Astrocyte (in vitro differentiated cells and primary cell): ENCODE results near the gene VSIG2. TPM values are rescaled to one million over a fixed set of nuclear protein-coding genes. Genes with fewer than 3 reads are reported as not detected.
A peak's percentile ranks its signal among the peaks of the same experiment; 100 is the strongest.

ENCODE experiments used
- DNase-seq: peaks from one replicate; pipeline ENCODE4 v3.0.0-alpha.2; 2010; ENCODE audit warnings: low read depth
- FAIRE-seq: peaks from 2 replicates; lab custom pipeline; 2011; peaks lifted over from hg19 to GRCh38; lab: Jason Lieb, UNC
- H2AFZ ChIP-seq: 2 replicates; pipeline ENCODE4 v1.6.0; 2012; ENCODE audit warnings: low read depth, low read length, inconsistent platforms
- H3K27ac ChIP-seq: 2 replicates; pipeline ENCODE4 v1.5.1; 2011; ENCODE audit warnings: low read depth, low read length, inconsistent platforms
- H3K27me3 ChIP-seq: 2 replicates; pipeline ENCODE4 v1.6.0; 2011; ENCODE audit warnings: low read length, inconsistent platforms; ENCODE audit not compliant: insufficient read depth
- H3K36me3 ChIP-seq: 2 replicates; pipeline ENCODE4 v1.5.1; 2011; ENCODE audit warnings: low read length, inconsistent platforms; ENCODE audit not compliant: insufficient read depth
- H3K4me1 ChIP-seq: 2 replicates; pipeline ENCODE4 v1.5.1; 2011; ENCODE audit warnings: low read length, inconsistent platforms; ENCODE audit not compliant: insufficient read depth
- H3K4me2 ChIP-seq: 2 replicates; pipeline ENCODE4 v1.6.0; 2012; ENCODE audit warnings: low read length, inconsistent platforms
- H3K4me3 ChIP-seq: 2 replicates; pipeline ENCODE4 v1.5.1; 2011; ENCODE audit warnings: low read depth, mild to moderate bottlenecking, low read length, inconsistent platforms; ENCODE audit not compliant: insufficient read depth
- H3K79me2 ChIP-seq: 2 replicates; pipeline ENCODE4 v1.6.0; 2012; ENCODE audit warnings: mild to moderate bottlenecking, low read length, inconsistent platforms; ENCODE audit not compliant: insufficient read depth
- H3K9ac ChIP-seq: 2 replicates; pipeline ENCODE4 v1.6.0; 2012; ENCODE audit warnings: mild to moderate bottlenecking, low read length, inconsistent platforms
- H3K9me3 ChIP-seq: 2 replicates; pipeline ENCODE4 v1.5.1; 2012; ENCODE audit warnings: low read depth, mild to moderate bottlenecking, low read length, inconsistent platforms; ENCODE audit not compliant: insufficient read depth
- H4K20me1 ChIP-seq: 2 replicates; pipeline ENCODE4 v1.6.0; 2012; ENCODE audit warnings: low read length, inconsistent platforms; ENCODE audit not compliant: insufficient read depth
- H3K27ac Mint-ChIP-seq: one replicate; pipeline ENCODE4 v1.8.0; 2021; ENCODE audit warnings: mild to moderate bottlenecking, mixed read lengths; ENCODE audit not compliant: unreplicated experiment
- H3K27me3 Mint-ChIP-seq: one replicate; pipeline ENCODE4 v1.8.0; 2021; ENCODE audit warnings: low read depth, mixed read lengths; ENCODE audit not compliant: unreplicated experiment
- H3K36me3 Mint-ChIP-seq: one replicate; pipeline ENCODE4 v1.8.0; 2021; ENCODE audit warnings: low read depth, mixed read lengths; ENCODE audit not compliant: unreplicated experiment
- H3K4me1 Mint-ChIP-seq: one replicate; pipeline ENCODE4 v1.8.0; 2021; ENCODE audit warnings: low read depth, mixed read lengths; ENCODE audit not compliant: unreplicated experiment
- H3K4me3 Mint-ChIP-seq: one replicate; pipeline ENCODE4 v1.8.0; 2021; ENCODE audit warnings: mild to moderate bottlenecking, moderate library complexity, mixed read lengths; ENCODE audit not compliant: unreplicated experiment
- H3K9me3 Mint-ChIP-seq: one replicate; pipeline ENCODE4 v1.8.0; 2021; ENCODE audit warnings: mild to moderate bottlenecking, mixed read lengths; ENCODE audit not compliant: unreplicated experiment
- CTCF ChIP-seq: IDR thresholded peaks from 2 replicates; pipeline ENCODE4 v1.5.1; 2011; ENCODE audit warnings: low read depth, mild to moderate bottlenecking, inconsistent platforms, low read length, moderate library complexity; ENCODE audit not compliant: insufficient read depth
- EZH2 ChIP-seq: IDR thresholded peaks from 2 replicates; pipeline ENCODE4 v1.6.1; 2012; ENCODE audit warnings: mild to moderate bottlenecking, low read length, inconsistent platforms; ENCODE audit not compliant: insufficient read depth
- total RNA-seq: library from RNA; stranded (reverse); gene quantifications from 2 replicates; pipeline ENCODE4 v1.2.1, GENCODE V29; 2021

The VSIG2 gene
- total RNA-seq, 1 donor from 2014 or later, result 0.18 TPM

GRCh38 chr11:124753205-124753604 lies 1.1 kb upstream of the VSIG2 start:
- H3K27ac Mint-ChIP-seq, result no peak overlapping the region
- no peaks in the 10 kb centered on the region for H3K9me3 Mint-ChIP-seq
- H3K4me3 Mint-ChIP-seq, result no peak overlapping the region
- no peak overlapping the region for H2AFZ ChIP-seq
- peaks cover 3% of the 10 kb centered on the region for H3K36me3 Mint-ChIP-seq
- no peak overlapping the region for H3K4me3 ChIP-seq
- H3K27me3 ChIP-seq, result peaks cover 11% of the 10 kb centered on the region
- peaks cover 58% of the 10 kb centered on the region for H3K27me3 Mint-ChIP-seq
- TF ChIP-seq CTCF, result no peak
- DNase-seq, result no peak
- H3K9ac ChIP-seq, result no peak overlapping the region
- no peak overlapping the region for H3K27ac ChIP-seq
- H3K9me3 ChIP-seq, result no peaks in the 10 kb centered on the region
- no peaks in the 10 kb centered on the region for H3K36me3 ChIP-seq
- no peaks in the 10 kb centered on the region for H3K79me2 ChIP-seq
- no peak overlapping the region for H3K4me2 ChIP-seq
- peaks cover 23% of the 10 kb centered on the region for H3K4me1 ChIP-seq
- peaks cover 16% of the 10 kb centered on the region for H3K4me1 Mint-ChIP-seq
- no peak for FAIRE-seq
- no peaks in the 10 kb centered on the region for H4K20me1 ChIP-seq

GRCh38 chr11:124752471-124753102 lies 532 bp upstream of the VSIG2 start:
- H3K4me2 ChIP-seq, result no peak overlapping the region
- peak overlapping the region; percentile 49 for H2AFZ ChIP-seq
- H3K27me3 ChIP-seq, result peaks cover 11% of the 10 kb centered on the region
- no peaks in the 10 kb centered on the region for H3K36me3 ChIP-seq
- peaks cover 28% of the 10 kb centered on the region for H3K4me1 ChIP-seq
- no peak for TF ChIP-seq CTCF
- TF ChIP-seq EZH2, result no peak
- peaks cover 59% of the 10 kb centered on the region for H3K27me3 Mint-ChIP-seq
- H3K4me3 Mint-ChIP-seq, result no peak overlapping the region
- H3K27ac Mint-ChIP-seq, result no peak overlapping the region
- peaks cover 3% of the 10 kb centered on the region for H3K36me3 Mint-ChIP-seq
- peaks cover 21% of the 10 kb centered on the region for H3K4me1 Mint-ChIP-seq
- no peak overlapping the region for H3K9ac ChIP-seq
- no peak overlapping the region for H3K27ac ChIP-seq
- H3K4me3 ChIP-seq, result no peak overlapping the region
- no peaks in the 10 kb centered on the region for H3K9me3 Mint-ChIP-seq
- FAIRE-seq (no peak), DNase-seq (no peak)
- H4K20me1 ChIP-seq, result no peaks in the 10 kb centered on the region
- no peaks in the 10 kb centered on the region for H3K79me2 ChIP-seq
- no peaks in the 10 kb centered on the region for H3K9me3 ChIP-seq

GRCh38 chr11:124751391-124751740 lies 689 bp downstream of the VSIG2 start:
- Histone ChIP-seq H4K20me1 (no peaks in the 10 kb centered on the region), H3K9me3 (no peaks in the 10 kb centered on the region), H3K4me3 (no peak overlapping the region), H3K4me1 (peaks cover 37% of the 10 kb centered on the region), H3K9ac (no peak overlapping the region), H3K79me2 (no peaks in the 10 kb centered on the region), H3K27ac (no peak overlapping the region), H3K36me3 (no peaks in the 10 kb centered on the region), H2AFZ (no peak overlapping the region), H3K27me3 (peaks cover 2% of the 10 kb centered on the region), H3K4me2 (no peak overlapping the region)
- no peak overlapping the region for H3K4me3 Mint-ChIP-seq
- H3K36me3 Mint-ChIP-seq, result no peaks in the 10 kb centered on the region
- DNase-seq (no peak), FAIRE-seq (no peak)
- no peaks in the 10 kb centered on the region for H3K9me3 Mint-ChIP-seq
- H3K27me3 Mint-ChIP-seq, result peaks cover 56% of the 10 kb centered on the region
- TF ChIP-seq EZH2, result no peak
- TF ChIP-seq CTCF, result no peak
- no peak overlapping the region for H3K27ac Mint-ChIP-seq
- H3K4me1 Mint-ChIP-seq, result peaks cover 21% of the 10 kb centered on the region
